Mononuclear cell (primary cell): ENCODE measurements around the gene PWWP2B. TPM values are rescaled to one million over a fixed set of nuclear protein-coding genes. Genes with fewer than 3 reads are reported as not detected.

ENCODE experiments used
- H3K27me3 ChIP-seq: 2 replicates; pipeline ENCODE4 v1.6.0; 2011; ENCODE audit warnings: low read length, control low read depth; ENCODE audit not compliant: insufficient read depth
- H3K4me1 ChIP-seq: 2 replicates; pipeline ENCODE4 v1.5.1; 2011; ENCODE audit warnings: mild to moderate bottlenecking, low read length, control low read depth; ENCODE audit not compliant: insufficient read depth
- H3K4me3 ChIP-seq: 2 replicates; pipeline ENCODE4 v1.5.1; 2011; ENCODE audit warnings: mild to moderate bottlenecking, low read length, moderate library complexity
- H3K9me3 ChIP-seq: 2 replicates; pipeline ENCODE4 v1.5.1; 2011; ENCODE audit warnings: low read depth, mild to moderate bottlenecking, control low read depth, low read length
- total RNA-seq: library from RNA; depleted of rRNA; stranded (reverse); fragments of >200 nt; gene quantifications from one replicate; pipeline ENCODE4 v1.2.3, GENCODE V29; 2012

PWWP2B gene
- total RNA-seq, 1 donor = 17.9 TPM

- no peaks in the 10 kb centered on the region for H3K9me3 ChIP-seq
- peaks cover 32% of the 10 kb centered on the region for H3K4me1 ChIP-seq
- no peaks in the 10 kb centered on the region for H3K27me3 ChIP-seq
- H3K4me3 ChIP-seq = no peak overlapping the region
Measured at GRCh38 chr10:132392811-132393694, 3.9 kb upstream of the PWWP2B start.

GRCh38 chr10:132393695-132394181 lies 3.3 kb upstream of the PWWP2B start:
- Histone ChIP-seq H3K27me3 (no peaks in the 10 kb centered on the region), H3K9me3 (no peaks in the 10 kb centered on the region), H3K4me3 (no peak overlapping the region), H3K4me1 (peaks cover 39% of the 10 kb centered on the region)

GRCh38 chr10:132394201-132394811 lies 2.7 kb upstream of the PWWP2B start:
- Histone ChIP-seq H3K27me3 (no peaks in the 10 kb centered on the region), H3K4me3 (no peak overlapping the region), H3K4me1 (peaks cover 43% of the 10 kb centered on the region), H3K9me3 (no peaks in the 10 kb centered on the region)

GRCh38 chr10:132394936-132395703 lies 1.9 kb upstream of the PWWP2B start:
- peak overlapping the region; percentile 39 for H3K4me3 ChIP-seq
- no peaks in the 10 kb centered on the region for H3K9me3 ChIP-seq
- H3K27me3 ChIP-seq = no peaks in the 10 kb centered on the region
- H3K4me1 ChIP-seq = peaks cover 48% of the 10 kb centered on the region

GRCh38 chr10:132395704-132396493 lies 1.1 kb upstream of the PWWP2B start:
- peaks cover 56% of the 10 kb centered on the region for H3K4me1 ChIP-seq
- H3K27me3 ChIP-seq = no peaks in the 10 kb centered on the region
- H3K9me3 ChIP-seq = no peaks in the 10 kb centered on the region
- peak overlapping the region; percentile 39 for H3K4me3 ChIP-seq

- peak overlapping the region; percentile 39 for H3K4me3 ChIP-seq
- H3K4me1 ChIP-seq = peaks cover 62% of the 10 kb centered on the region
- no peaks in the 10 kb centered on the region for H3K9me3 ChIP-seq
- H3K27me3 ChIP-seq = no peaks in the 10 kb centered on the region
Measured at GRCh38 chr10:132396494-132397035, 435 bp upstream of the PWWP2B start.

GRCh38 chr10:132397671-132398565 lies 918 bp downstream of the PWWP2B start:
- Histone ChIP-seq H3K4me1 (peaks cover 70% of the 10 kb centered on the region), H3K4me3 (peak overlapping the region; percentile 54), H3K27me3 (no peaks in the 10 kb centered on the region), H3K9me3 (no peaks in the 10 kb centered on the region)

GRCh38 chr10:132398566-132398991 lies 1.6 kb downstream of the PWWP2B start:
- Histone ChIP-seq H3K27me3 (no peaks in the 10 kb centered on the region), H3K4me3 (no peak overlapping the region), H3K4me1 (peaks cover 70% of the 10 kb centered on the region), H3K9me3 (no peaks in the 10 kb centered on the region)

- H3K27me3 ChIP-seq = no peaks in the 10 kb centered on the region
- H3K4me1 ChIP-seq = peaks cover 67% of the 10 kb centered on the region
- no peaks in the 10 kb centered on the region for H3K9me3 ChIP-seq
- H3K4me3 ChIP-seq = no peak overlapping the region
Measured at GRCh38 chr10:132399117-132400035, 2.4 kb downstream of the PWWP2B start.

- H3K27me3 ChIP-seq = no peaks in the 10 kb centered on the region
- no peak overlapping the region for H3K4me3 ChIP-seq
- peaks cover 59% of the 10 kb centered on the region for H3K4me1 ChIP-seq
- no peaks in the 10 kb centered on the region for H3K9me3 ChIP-seq
Measured at GRCh38 chr10:132400041-132400546, 3.1 kb downstream of the PWWP2B start.

- Histone ChIP-seq H3K4me1 (peaks cover 54% of the 10 kb centered on the region), H3K9me3 (no peaks in the 10 kb centered on the region), H3K27me3 (no peaks in the 10 kb centered on the region), H3K4me3 (no peak overlapping the region)
Measured at GRCh38 chr10:132400547-132401151, 3.6 kb downstream of the PWWP2B start.

- Histone ChIP-seq H3K9me3 (no peaks in the 10 kb centered on the region), H3K27me3 (no peaks in the 10 kb centered on the region), H3K4me3 (no peak overlapping the region), H3K4me1 (peaks cover 48% of the 10 kb centered on the region)
Measured at GRCh38 chr10:132401401-132402118, 4.6 kb downstream of the PWWP2B start.
